GM18499 (cell line): Measurements from ENCODE around the gene UBR3.
"Not testable (repeated sequence)": the region's sequence is repeated elsewhere in the genome, so short reads cannot be mapped to it uniquely, and the experiment has no call there.

Source experiments
- ATAC-seq: cut with Tn5 transposase; IDR thresholded peaks from one replicate; pipeline ENCODE4 v1.9.1; 2021; ENCODE audit warnings: moderate number of reproducible peaks; ENCODE audit not compliant: insufficient read depth, unreplicated experiment

UBR3 gene

DNA sequence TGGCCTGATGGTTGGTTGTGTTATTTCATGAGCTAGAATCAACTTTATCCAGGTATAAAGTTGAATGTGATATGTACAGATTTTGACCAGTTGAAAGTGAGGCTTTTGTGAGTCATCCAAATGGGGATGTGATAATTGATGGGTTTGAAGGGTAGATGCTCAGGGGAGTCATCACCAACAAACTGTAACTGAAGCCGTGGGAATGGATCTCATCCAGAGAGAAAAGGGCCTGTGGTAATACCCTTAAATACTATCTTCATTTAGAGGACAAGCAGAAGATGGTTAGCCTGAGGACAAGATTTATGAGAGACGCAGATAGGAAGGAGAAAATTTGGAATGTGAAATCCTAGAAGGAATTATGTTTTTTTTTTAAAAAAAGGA, 260.1 kb downstream of the UBR3 start:
- no peak for ATAC-seq

DNA sequence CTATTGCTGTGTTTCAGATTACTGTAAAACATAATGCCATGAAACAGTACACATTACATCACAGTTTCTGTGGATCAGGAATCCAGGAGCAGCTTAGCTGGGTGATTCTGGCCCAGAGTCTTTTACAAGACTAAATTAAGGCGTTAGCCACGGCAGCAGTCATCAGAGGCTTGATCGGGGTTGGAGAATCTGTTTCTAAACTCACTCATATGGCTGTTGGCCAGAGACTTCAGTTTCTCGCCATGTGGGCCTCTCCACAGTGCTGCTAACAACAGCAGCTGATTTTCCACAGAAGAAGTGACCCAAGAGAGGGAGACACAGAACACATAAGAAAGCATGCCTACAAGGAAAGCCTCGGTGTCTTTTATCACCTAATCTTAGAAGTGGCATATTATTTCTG, 261.5 kb downstream of the UBR3 start:
- ATAC-seq, result no peak

DNA sequence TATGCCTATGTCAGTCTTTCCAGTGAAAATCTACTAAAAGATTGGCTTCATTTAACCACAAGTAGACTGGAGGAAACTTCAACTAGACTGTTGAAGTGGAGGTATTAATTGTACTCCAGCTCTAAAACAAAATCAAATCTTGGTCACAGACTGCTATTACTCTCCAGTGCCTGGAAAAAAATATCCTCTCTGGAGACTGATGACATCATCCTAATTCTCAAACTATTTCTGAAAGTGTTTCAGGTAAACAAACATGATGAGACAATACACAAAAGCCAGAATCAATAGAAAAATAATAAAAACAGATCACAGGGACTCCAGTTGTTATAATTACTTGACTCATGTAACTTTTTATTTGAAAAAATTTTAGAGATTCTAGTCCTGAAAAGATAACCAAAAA, 263.0 kb downstream of the UBR3 start:
- no peak for ATAC-seq

DNA sequence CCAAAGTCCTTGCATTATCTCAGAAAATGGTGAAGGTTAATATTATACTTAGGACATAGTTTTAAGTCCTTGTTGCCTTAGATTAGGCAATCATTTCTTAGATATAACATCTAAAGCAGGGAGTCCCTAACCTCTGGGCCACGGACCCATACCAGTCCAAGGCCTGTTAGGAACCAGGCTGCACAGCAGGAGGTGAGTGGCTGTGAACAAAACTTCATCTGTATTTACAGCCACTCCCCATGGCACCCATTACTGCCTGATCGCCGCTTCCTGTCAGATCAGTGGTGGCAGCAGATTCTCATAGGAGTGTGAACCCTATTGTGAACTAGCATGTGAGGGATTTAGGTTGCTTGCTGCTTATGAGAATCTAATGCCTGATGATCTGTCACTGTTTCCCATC, 264.2 kb downstream of the UBR3 start:
- ATAC-seq, result no peak

DNA sequence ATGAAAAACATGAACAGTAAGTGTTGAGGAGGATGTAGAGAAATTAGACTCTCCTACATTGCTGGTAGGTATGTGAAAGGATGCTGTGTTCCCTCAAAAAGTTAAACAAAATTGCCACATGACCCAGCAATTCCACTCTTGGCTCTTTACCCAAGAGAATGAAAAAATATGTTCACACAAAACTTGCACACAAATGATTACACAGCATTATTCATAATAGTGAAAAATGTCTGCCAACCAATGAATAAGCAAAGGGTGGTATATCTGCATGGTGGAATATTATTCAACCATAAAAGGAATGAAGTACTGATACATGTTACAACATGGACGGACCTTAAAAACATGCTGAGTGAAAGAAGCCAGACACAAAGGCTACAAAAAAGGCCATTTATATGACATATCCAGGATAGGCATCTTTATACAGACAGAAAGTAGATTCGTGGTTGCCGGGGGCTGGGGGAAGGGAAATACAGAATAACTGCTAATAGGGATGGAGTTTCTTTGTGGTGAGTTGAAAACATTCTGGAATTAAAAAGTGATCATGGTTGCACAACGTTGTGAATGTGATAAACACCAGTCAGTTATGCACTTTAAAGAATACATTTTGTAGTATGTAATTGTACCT, 265.3 kb downstream of the UBR3 start:
- no peak for ATAC-seq

DNA sequence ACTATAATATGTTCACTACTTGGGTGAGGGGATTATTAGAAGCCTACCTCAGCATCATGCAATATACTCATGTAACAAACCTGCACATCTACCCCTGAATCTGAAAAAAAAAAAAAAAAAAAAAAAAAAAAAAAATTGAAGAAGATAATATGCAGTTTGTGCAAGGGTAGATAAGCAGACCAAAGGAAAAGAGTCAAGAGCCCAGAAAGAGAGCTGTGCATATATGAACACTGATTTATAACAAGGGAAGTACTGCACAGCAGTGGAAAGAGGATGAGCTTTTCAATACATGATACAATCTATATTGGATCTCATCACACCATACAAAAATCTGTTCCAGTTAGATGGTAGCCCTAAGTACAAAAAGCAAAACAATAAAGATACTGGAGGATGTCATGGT, 268.1 kb downstream of the UBR3 start:
- ATAC-seq, result no peak

DNA sequence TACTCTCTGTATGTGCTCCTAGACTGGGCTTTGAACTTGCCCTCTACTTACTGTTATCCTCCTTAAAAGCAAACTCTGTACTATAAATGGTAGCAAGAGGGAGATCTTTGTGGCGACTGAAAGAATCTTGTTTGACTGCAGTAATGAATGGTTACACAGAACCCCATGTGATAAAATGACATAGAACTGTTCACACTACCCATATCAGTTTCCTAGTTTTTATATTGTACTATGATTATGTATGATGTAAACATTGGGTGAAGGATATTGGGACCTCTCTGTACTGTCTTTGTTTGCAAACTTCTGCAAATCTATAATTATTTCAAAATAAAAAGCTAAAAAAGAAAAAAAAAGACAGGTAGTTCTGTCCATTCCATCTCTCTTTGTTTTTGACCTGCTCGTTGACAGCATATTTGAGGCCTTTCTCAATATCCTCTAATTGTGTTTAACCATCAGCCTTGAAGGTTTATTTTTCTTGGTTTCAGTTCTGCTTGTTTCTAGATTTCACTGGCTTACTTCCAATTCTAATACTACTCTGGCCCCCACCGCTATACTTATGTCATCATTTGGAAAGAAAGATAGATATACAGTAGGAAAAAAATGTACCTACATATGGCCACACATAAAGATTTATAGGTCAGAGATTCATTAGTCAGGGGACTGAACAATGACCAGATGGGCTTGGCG, 271.5 kb downstream of the UBR3 start:
- no peak for ATAC-seq

DNA sequence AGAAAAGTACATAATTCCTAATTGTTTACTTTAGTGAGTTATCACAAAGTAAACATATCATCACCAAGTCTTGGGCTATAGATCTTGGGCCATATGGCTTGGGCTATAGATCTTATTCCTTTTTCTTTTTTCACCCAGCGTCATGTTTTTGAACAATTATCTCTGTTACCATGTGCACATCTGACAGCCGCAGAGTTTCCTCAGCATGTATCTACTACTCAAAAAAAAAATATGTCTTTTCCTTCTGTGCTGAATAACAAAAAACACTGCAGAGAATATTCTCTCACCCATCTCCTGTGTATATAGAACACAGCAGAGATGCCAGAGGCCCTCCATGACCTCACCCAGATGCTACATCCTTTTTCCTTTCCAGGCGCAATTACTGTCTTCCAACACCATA, 274.5 kb downstream of the UBR3 start:
- no peak for ATAC-seq

DNA sequence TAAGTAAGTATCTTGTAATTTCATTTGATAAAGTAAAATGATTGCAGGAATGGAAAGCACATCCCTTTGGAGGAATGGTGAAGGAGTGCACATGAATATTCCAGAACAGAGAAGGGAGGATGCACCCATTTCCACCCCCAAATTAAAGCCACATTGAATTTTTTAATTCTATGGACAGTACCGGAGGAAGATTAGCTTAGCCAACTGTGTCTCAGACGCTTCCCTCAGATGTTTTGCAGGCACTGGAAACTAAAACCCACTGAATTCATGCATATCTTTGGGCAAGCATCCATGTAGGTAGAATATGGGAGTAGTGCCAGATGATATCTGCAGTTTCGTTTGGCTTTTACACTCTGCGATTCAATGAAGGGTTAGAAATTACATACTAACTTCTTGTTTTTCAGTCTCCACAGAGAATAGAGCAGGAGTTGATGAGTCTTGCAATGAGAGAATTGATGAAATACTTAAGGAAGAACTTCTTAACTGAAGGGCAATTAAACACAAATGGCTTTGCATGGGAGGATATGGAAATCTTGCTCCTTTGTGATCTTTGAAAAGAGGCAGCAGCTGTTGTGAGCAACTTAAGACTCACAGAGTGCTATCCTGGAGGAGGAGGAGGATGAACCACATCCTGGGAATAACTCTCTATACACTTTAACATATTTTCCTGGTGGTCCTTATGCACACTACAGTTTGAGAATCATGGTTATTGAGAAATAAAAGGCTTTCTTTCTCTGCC, 279.0 kb downstream of the UBR3 start:
- ATAC-seq, result no peak

DNA sequence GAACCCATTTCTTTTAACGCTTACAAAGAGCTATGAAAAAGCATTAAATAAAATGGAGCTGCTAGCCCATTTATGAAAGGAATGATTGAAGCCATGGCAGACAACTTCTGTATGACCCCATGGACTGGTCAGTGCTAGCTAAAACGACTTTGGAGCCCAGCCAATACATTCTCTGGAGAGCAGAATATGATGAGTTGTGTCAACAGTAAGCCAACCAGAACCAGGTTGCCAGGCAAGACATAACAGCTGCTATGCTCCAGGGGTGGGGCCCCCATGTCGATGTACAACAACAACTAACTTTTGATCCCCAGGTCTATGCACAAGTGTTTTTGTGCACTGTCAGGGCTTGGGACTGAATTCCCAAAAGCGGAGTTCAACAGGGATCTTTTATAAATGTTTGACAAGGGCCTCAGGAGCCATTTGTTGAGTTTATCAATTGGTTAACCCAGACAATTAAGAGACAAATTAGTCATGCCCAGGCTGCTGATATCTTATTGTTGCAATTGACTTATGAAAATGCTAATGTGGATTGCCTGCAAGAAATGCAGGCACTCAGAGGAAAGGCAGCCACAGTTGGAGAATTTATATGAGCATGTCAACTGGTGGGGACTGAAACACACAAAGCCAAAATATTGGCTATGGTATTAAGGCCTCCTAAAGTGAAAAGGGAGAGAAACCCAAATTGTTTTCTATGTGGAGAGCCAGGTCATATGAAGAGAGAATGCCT, 286.1 kb downstream of the UBR3 start:
- ATAC-seq, result no peak

DNA sequence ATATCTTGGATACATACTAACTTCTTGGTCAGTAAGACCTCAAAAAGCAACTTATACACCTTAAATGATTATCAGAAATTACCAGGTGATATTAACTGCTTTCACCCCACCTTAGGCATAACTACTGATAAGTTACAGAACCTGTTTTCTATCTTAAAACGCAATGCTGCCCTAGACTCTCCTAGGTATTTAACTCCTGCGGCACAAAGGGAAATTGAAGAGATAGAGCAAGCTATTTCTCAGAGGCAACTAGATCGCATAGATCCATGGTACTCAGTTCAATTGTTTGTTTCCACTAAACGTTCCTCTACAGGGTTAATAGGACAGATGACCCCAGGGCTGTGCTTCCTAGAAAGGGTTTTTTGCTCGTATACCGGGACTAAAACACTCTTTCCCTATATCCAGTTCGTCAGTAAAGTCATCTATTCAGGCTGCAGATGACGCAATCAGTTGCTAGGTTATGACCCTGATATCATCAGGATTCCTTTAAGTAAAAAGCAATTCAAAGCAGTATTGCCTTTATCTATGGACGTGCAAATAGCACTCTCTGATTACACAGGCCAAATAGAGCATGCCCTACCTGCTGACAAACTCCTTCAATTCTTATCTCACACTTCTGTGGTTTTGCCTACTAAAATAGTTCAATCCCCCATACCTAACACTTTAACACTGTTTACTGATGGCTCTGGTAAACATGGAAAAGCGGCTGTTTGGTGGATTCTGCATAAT, 288.4 kb downstream of the UBR3 start:
- ATAC-seq, result no peak

DNA sequence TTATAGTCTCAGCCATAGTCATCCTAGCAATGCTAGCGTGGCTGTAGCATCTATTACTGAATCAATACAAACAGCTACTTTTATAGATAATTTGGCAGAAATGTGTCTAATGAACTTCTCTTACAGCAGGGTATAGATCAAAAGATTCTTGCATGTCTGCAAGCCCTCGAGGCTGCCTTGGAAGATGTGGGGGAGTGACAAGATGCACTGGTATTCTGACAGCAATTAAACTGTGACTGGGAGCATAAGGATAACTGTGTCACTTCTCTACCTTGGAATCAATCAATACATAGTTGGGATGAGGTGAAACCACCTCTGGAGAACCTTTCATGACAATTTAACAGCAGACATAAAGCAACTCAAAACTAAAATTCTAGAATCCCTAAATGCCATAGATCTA, 291.4 kb downstream of the UBR3 start:
- no peak for ATAC-seq

DNA sequence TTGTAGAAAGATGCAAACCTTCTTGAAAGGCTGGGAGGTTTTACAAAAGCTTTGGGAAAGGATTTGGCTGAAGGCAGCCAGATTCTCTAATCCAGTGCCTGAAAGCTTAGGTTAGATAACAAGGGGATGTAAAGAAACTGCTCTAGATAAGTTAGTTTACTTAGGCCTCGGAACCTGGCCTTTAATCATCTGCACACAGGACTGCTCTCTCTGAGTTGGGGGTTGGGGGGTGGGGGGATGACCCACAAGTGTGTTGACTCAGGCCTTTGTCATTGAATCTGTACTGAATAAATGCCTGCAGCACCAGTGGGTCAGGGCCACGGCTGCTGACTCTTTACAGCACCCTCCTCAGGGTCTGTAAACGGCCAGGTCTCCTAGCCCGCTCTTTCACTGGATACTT, 292.1 kb downstream of the UBR3 start:
- ATAC-seq, result not testable (repeated sequence)

DNA sequence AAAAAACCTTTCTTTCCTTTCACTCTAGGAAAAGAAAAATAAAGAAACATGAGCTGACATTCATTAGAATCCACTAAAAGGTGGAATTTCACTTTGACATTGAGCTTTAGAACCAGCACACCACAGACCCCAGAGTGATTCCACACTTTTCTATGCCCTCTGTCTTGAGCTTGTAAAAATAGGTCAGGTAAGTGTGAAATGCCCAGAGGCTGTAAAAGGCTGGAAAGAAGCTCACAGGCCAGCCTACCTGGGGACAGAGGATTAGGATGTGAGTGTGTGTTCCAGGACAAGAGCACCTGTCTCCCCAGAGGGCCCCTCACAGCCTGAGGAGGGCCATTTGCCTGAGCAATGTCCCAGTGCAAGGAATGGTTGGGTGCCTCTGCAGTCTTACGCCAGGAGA, 294.4 kb downstream of the UBR3 start:
- ATAC-seq, result no peak

DNA sequence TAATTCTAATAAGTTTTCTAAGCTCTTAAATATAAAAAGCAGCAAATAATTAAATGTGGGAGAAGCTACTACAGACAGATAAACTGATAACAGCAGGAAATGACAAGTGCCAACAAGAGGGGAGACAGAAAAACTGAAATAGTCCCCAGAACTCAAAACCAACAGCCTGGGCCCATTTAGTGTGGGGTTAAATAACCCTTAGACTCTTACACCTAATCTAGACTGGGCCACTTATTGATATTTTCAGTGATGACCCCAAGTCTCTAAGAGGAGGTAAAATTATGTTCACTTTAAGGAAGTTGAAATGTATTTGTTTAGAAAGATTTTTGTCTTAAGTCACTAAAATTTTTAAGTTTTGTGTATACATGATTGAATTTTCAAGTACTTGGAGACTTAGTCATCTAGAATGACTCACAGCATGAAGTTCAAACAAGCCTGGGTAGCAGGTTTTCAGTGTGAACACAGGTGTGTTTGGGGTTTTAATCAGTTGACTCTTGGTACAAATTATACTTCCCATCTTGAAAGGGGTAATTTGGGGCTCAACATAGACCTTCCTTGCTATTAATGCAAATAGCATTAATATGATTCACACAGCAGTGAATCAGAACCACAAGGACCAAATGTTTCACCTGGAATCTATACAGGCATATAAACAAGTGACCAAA, 295.8 kb downstream of the UBR3 start:
- ATAC-seq, result no peak

DNA sequence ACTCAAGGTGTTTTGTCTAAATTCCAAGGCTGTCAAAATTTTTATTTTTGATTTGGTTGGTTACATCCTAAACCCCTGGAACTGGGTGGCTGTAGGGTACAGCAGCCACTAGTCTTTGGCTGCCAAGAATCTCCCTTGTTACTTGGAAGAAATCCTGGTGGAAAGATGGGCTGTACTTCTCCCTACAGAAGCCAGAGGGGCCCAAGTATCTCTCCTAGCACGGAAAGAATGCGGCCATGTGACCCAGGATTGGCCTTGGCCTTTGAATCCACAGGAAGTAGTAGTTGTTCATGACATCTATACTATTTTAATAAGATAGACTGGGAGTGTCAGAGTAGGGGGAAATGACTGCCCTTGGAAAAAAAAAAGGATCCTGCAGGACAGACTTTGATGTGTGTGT, 296.3 kb downstream of the UBR3 start:
- ATAC-seq, result no peak

DNA sequence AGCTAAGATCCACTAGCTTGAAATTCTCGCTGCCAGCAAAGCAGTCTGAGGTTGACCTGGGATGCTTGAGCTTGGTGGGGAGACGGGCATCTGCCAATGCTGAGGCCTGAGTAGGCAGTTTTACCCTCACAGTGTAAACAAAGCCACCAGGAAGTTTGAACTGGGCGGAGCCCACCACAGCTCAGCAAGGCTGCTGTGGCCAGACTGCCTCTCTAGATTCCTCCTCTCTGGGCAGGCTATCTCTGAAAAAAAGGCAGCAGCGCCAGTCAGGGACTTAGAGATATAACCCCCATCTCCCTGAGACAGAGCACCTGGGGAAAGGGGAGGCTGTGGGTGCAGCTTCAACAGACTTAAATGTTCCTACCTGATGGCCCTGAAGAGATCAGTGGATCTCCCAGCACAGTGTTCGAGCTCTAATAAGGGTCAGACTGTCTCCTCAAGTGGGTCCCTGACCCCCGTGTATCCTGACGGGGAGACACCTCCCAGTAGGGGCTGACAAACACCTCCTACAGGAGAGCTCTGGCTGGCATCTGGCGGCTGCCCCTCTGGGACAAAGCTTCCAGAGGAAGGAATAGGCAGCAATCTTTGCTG, 299.0 kb downstream of the UBR3 start:
- not testable (repeated sequence) for ATAC-seq
